Thymus (tissue), 11 donors: ENCODE measurements around the gene HIGD1A. TPM values are rescaled to one million over a fixed set of nuclear protein-coding genes. Genes with fewer than 3 reads are reported as not detected.
A peak's percentile ranks its signal among the peaks of the same experiment; 100 is the strongest.

Source experiments
- DNase-seq, 9 donors: peaks; one replicate each; pipeline ENCODE4 v3.0.0-alpha.2; 2013; ENCODE audit warnings: low spot score in 9 of 9, low read depth in 6 of 9, missing footprints in 1 of 9
- H3K27ac ChIP-seq, 2 donors: one replicate each; pipeline ENCODE4 v1.5.1; 2013; ENCODE audit warnings: control low read depth in 1 of 2, low read depth in 1 of 2, low read length in 1 of 2, mild to moderate bottlenecking in 1 of 2, moderate library complexity in 1 of 2
- H3K27me3 ChIP-seq, 2 donors: one replicate each; pipeline ENCODE4 v1.5.1; 2013; ENCODE audit warnings: low read length in 1 of 2; ENCODE audit not compliant: control insufficient read depth in 2 of 2, insufficient read depth in 1 of 2
- H3K36me3 ChIP-seq, 2 donors: one replicate each; pipeline ENCODE4 v1.5.1; 2013; ENCODE audit warnings: low read length in 1 of 2, mild to moderate bottlenecking in 1 of 2, moderate library complexity in 1 of 2; ENCODE audit not compliant: control insufficient read depth in 2 of 2, insufficient read depth in 2 of 2
- H3K4me1 ChIP-seq, 2 donors: one replicate each; pipeline ENCODE4 v1.5.1; 2013; ENCODE audit warnings: low read length in 2 of 2; ENCODE audit not compliant: control insufficient read depth in 2 of 2, insufficient read depth in 2 of 2
- H3K4me3 ChIP-seq, 2 donors: one replicate each; pipeline ENCODE4 v1.5.1; 2013; ENCODE audit warnings: low read length in 2 of 2, control low read depth in 1 of 2, mild to moderate bottlenecking in 1 of 2
- H3K9me3 ChIP-seq, 2 donors: one replicate each; pipeline ENCODE4 v1.5.1; 2013; ENCODE audit warnings: low read length in 1 of 2, mild to moderate bottlenecking in 1 of 2; ENCODE audit not compliant: control insufficient read depth in 2 of 2, insufficient read depth in 1 of 2
- WGBS: extraction: QIAGEN DNeasy Blood & Tissue Kit; methylation state at CpG from one replicate; pipeline ENCODE4 v1.1.7; 2013; 5-methylcytosine and 5-hydroxymethylcytosine counted together
- polyA plus RNA-seq: library from polyadenylated mRNA; stranded (reverse); fragments of 200-250 nt; gene quantifications from one replicate; pipeline ENCODE4 v1.2.3, GENCODE V29; 2013
- total RNA-seq: library from RNA; stranded (reverse); fragments of 120-200 nt; gene quantifications from one replicate; pipeline ENCODE4 v1.2.4, GENCODE V29; 2013
- donor health status: healthy.

HIGD1A gene
- total and polyA plus RNA-seq, 2 donors: 82.9 to 155 TPM

DNA sequence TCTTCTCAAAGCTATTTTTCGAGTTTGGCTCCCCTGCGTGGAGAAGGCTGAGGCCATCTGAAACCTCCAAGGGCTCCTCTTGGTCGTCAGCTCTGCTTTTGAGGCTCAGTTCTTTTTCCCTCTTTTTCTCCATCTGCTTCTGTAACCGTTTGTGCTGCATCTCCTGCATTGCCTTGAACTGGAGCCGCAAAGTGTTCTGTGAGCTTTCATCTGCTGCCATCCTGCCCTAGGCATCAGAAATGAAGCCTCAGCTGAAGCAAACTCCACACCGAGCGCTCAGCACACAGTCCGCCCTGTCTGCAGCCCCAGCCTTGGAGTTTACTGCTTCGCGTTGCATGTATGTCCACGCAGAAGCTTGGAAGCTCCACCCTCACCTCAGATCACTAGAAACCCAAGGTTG is 46.2 kb downstream of the HIGD1A start:
- H3K9me3 ChIP-seq: no peaks in the 10 kb centered on the region
- H3K4me3 ChIP-seq: no peak overlapping the region
- 90% methylated on average over 11 of the region's 11 CpGs for WGBS
- peaks cover 0 to 5% of the 10 kb centered on the region in 2 donors for H3K4me1 ChIP-seq
- no peak overlapping the region for H3K27ac ChIP-seq
- peaks cover 0 to 2% of the 10 kb centered on the region in 2 donors for H3K27me3 ChIP-seq
- DNase-seq: no peak
- no peaks in the 10 kb centered on the region for H3K36me3 ChIP-seq

DNA sequence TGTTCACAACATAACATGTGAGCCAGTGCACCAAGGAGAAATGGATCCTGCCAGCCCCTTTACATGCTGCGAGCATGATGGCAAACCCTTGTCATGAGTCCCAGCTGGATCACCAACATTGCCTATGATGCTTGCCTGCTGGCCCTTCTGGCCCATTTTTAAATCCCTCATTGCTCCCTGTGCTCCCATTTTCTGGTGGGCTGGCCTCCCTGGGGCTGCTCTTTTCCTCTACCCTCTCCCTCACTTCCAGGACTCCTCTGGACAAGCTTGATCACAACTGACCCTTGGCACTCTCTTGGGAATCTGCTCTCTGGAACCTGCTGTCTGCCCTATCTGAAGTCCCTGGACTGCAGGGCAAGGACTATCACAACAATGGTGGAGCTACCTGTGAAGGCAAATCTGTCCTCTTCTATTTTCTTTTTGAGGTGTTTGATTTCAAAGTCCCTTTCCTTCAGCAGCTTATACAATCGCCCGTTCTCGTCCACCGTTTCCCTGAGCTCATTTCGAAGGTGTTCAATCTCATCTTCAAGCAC is 47.5 kb downstream of the HIGD1A start:
- no peaks in the 10 kb centered on the region for H3K36me3 ChIP-seq
- no peaks in the 10 kb centered on the region for H3K4me1 ChIP-seq
- DNase-seq: no peak
- no peaks in the 10 kb centered on the region for H3K9me3 ChIP-seq
- no peak overlapping the region for H3K27ac ChIP-seq
- H3K4me3 ChIP-seq: no peak overlapping the region
- H3K27me3 ChIP-seq: peaks cover 0 to 2% of the 10 kb centered on the region in 2 donors
- WGBS: 98% methylated on average over 6 of the region's 6 CpGs

DNA sequence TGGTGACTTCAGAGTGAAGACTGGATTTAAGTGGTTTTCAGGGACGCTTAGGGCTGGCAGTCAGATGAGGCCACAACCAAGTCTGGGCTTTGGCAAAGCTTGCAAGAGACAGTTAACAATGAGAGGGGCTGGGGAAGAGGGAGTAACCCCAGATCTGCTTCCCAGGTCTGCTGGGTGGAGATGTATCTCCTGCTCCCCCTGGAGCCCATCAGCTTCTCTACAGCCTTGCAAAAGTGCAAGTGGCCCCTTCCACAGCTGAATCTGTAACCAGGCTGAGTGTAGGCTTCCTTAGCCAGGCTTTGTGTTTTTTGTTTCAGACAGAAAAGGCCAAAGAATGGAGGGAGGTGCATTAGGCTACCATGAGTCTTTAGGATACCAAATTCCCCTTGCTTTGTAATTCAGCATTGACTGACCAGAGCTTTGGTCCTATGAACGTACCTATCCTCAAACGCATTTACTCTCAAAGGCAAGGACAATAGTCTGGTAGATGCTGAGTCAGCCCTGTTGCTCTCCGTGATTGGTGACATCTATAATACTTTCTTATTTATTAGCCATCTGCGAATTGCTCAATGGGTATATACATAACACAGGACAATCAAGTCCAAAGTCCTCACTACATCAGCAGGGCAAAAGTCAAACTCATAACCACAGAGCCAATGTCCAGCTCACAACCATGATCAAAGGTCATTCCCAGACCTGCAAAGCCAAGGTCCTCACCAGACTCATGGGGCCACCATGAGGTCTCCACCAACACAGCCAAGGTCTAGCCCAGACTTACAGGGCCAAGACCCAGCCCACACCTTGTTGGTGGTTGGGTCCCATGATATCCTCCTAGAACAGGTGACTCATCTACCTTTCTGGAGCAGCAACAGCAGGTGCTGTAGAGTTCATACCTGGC is 48.4 kb downstream of the HIGD1A start:
- 87% methylated on average over 5 of the region's 5 CpGs for WGBS

DNA sequence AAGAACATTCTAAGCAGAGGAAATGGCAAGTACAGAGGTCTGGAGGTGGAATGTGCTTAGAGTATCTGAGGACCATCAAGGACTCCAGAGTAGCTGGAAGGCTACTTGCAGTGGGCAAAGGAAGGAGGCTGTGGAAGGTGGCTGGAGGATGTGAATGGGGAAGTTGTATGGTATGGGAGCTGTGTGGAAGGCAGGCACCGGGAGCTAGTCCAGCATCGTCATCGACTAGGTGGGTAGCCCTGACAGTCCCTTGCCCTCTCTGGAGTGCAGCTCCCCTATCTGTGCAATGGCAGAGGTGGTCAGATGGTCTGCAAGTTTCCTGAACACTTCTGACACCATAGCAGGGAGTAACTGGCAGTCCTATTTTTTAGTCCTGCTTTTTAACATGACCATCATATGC is 50.5 kb downstream of the HIGD1A start:
- Histone ChIP-seq H3K27ac (no peak overlapping the region), H3K4me1 (no peaks in the 10 kb centered on the region), H3K36me3 (no peaks in the 10 kb centered on the region), H3K9me3 (no peaks in the 10 kb centered on the region), H3K27me3 (peaks cover 0 to 2% of the 10 kb centered on the region in 2 donors), H3K4me3 (no peak overlapping the region)
- 95% methylated on average over 3 of the region's 3 CpGs for WGBS
- no peak for DNase-seq

More for the DNA sequence above, 48.4 kb downstream of the HIGD1A start:
- H3K27me3 ChIP-seq: peaks cover 0 to 2% of the 10 kb centered on the region in 2 donors
- peak in 2 of 9 donors; percentile 15 to 20 for DNase-seq
- no peaks in the 10 kb centered on the region for H3K9me3 ChIP-seq
- H3K4me3 ChIP-seq: no peak overlapping the region
- no peaks in the 10 kb centered on the region for H3K4me1 ChIP-seq
- no peaks in the 10 kb centered on the region for H3K36me3 ChIP-seq
- H3K27ac ChIP-seq: no peak overlapping the region

DNA sequence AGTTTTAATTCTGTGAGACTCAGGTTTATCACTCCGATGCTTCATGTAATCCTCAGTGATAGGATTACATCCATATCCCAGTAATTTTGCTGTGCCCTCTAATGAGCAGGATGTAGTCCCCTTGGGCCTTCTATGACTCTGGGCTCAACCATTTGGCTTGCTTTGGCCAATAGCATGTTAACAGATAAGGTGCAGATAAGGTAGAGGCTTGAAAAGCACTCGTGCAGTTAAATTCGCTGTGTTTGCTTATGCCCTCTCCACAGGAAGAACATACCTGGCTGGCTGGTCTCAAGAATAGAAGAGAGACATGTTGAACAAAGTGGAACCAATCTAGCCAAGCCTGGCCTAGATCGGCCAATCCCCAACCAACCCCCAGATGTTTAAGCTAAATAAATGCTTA is 51.3 kb downstream of the HIGD1A start:
- no peak overlapping the region for H3K4me3 ChIP-seq
- H3K27me3 ChIP-seq: peaks cover 0 to 2% of the 10 kb centered on the region in 2 donors
- WGBS: 97% methylated on average over 4 of the region's 4 CpGs
- DNase-seq: no peak
- no peaks in the 10 kb centered on the region for H3K36me3 ChIP-seq
- no peaks in the 10 kb centered on the region for H3K4me1 ChIP-seq
- no peak overlapping the region for H3K27ac ChIP-seq
- no peaks in the 10 kb centered on the region for H3K9me3 ChIP-seq

- Histone ChIP-seq H3K27me3 (peaks cover 0 to 2% of the 10 kb centered on the region in 2 donors), H3K27ac (no peak overlapping the region), H3K9me3 (no peaks in the 10 kb centered on the region), H3K4me3 (no peak overlapping the region), H3K36me3 (no peaks in the 10 kb centered on the region), H3K4me1 (no peaks in the 10 kb centered on the region)
- DNase-seq: no peak
- WGBS: 99% methylated on average over 9 of the region's 9 CpGs
Measured at GRCh38 chr3:42752441-42752840, 51.8 kb downstream of the HIGD1A start.

DNA sequence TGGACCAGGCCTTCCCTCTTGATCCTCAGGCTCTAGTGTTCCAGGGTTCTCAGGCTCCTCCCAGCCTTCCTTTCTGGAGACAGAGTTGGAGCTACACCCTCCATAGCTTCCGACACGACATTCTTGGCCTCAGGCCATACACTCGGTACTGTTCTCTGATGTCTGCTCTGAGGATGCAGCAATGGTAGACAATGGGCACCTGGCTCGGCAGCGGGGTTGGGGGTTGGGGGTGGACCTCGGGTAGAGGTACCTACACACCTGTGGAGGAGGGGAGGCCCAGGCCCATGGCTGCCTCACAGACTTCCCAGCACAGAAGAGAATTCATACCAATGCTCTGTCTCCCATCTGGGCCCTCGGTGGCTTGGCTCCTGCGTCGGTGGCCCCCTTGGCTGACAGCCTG is 52.7 kb downstream of the HIGD1A start:
- WGBS: 89% methylated on average over 9 of the region's 9 CpGs
- no peaks in the 10 kb centered on the region for H3K9me3 ChIP-seq
- no peak for DNase-seq
- peaks cover 0 to 5% of the 10 kb centered on the region in 2 donors for H3K4me1 ChIP-seq
- H3K36me3 ChIP-seq: no peaks in the 10 kb centered on the region
- H3K4me3 ChIP-seq: no peak overlapping the region
- peaks cover 0 to under 1% of the 10 kb centered on the region in 2 donors for H3K27me3 ChIP-seq
- H3K27ac ChIP-seq: no peak overlapping the region

GRCh38 chr3:42750834-42751233 is 53.5 kb downstream of the HIGD1A start:
- Histone ChIP-seq H3K36me3 (no peaks in the 10 kb centered on the region), H3K9me3 (no peaks in the 10 kb centered on the region), H3K4me3 (no peak overlapping the region), H3K27ac (no peak overlapping the region), H3K27me3 (no peaks in the 10 kb centered on the region), H3K4me1 (peaks cover 0 to 5% of the 10 kb centered on the region in 2 donors)
- 96% methylated on average over 7 of the region's 7 CpGs for WGBS
- DNase-seq: no peak

GRCh38 chr3:42749753-42750231 is 54.5 kb downstream of the HIGD1A start:
- H3K4me3 ChIP-seq: no peak overlapping the region
- H3K4me1 ChIP-seq: peaks cover 0 to 5% of the 10 kb centered on the region in 2 donors
- no peak overlapping the region for H3K27ac ChIP-seq
- H3K9me3 ChIP-seq: no peaks in the 10 kb centered on the region
- WGBS: 71% methylated on average over 10 of the region's 10 CpGs
- H3K36me3 ChIP-seq: no peaks in the 10 kb centered on the region
- DNase-seq: no peak
- no peaks in the 10 kb centered on the region for H3K27me3 ChIP-seq
